Activated effector memory CD4-positive, alpha-beta T cell treated with Interleukin-2 at 50 U/mL for 16 hours (primary cell): ENCODE data around the gene KANK2.
A peak's percentile ranks its signal among the peaks of the same experiment; 100 is the strongest.

Source experiments
- DNase-seq: peaks from one replicate; pipeline ENCODE4 v3.0.0-alpha.2; 2020

KANK2 gene

DNA sequence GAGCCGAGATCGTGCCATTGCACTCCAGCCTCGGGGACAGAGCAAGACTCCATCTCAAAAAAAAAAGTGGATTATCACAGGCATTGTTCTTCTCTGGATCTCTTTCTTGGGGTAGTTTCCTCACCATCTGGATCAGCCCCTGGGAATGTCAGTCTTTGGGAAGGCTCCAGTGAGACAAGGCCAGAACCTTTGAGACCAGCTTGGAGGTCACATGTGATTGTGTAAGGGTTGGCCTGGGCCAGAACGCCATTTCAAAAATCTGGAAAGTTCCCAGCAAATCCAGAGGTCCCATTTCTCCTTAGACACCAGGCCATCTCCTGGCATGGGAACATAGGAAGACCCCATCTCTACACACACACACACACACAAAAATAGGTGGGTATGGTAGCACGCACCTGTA is 27.8 kb upstream of the KANK2 start:
- no peak for DNase-seq

DNA sequence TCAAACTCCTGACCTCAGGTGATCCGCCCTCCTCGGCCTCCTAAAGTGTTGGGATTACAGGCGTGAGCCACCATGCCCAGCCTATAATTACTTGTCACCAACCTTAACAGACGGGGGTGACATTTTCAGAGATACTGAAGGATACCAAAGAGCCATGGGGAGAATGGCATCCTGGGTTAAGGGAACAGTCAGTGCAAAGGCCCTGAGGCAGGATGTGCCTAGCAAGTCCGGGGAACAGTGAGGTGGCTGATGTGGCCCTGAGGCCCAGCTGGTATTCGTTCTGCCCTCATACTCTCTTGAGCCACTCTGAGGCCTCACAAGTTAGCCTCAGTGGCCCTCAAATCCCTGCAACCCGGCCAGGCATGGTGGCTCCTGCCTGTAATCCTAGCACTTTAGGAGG is 27.1 kb upstream of the KANK2 start:
- no peak for DNase-seq

DNA sequence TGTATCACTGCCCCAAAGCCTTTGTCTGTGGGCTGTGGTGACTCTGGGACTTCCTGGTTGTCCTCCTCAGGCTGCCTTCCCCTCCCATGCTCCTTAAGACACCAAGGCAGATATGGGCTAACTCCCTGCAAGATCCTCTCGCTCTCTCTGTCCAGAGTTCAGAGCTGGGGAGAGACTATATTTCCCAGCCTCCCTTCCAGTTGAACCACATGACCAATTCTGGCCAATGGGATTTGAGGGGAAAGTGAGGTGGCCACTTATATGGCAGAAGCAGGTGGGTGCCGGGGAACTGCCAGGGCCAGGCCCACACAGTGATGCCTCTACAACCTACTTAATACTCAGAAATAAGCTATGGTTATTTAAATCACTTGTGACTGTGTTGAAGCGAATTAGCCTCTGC is 25.9 kb upstream of the KANK2 start:
- DNase-seq = no peak

DNA sequence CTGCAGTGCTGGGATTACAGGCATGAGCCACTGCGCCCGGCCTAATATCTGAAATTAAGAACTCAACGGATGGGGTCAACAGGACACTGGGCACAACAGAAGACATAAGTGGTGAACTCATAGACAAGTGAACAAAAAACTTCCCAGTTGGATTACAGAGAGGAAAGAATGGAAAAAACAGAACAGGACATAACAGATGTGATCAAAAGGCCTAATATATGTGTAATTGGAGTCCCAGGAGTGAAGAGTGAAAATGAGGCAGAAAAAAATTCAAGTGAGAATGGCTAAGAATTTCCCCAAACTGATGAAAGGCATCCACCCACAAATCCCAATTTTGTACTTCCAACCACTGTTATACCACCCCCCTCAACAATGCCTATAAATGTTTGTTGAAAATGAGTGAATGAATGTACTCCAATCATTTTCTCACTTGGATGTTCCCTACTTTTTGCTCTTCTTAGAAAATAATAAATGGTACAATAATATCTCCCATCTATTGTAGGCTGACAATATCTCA is 23.8 kb upstream of the KANK2 start:
- DNase-seq = no peak

DNA sequence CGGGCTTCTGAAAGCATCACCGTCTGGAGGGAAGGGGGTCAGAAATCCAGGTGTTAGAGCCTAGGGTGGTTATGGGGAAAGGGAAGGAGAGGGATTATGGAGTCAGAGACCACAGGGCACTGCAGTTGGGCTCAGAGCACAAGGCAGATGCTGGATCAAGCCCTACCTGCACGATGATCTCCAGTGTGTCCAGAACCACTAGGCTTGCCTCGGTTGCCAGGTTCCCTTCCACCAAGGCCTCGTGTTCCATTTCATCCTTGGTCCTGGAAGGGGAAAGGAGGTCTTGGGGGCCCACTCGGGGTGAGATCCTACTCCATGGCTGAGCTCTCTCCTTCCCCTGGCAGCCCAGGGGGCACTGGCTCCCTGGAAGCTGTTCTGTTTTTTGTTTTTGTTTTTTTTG is 17.0 kb upstream of the KANK2 start:
- no peak for DNase-seq

DNA sequence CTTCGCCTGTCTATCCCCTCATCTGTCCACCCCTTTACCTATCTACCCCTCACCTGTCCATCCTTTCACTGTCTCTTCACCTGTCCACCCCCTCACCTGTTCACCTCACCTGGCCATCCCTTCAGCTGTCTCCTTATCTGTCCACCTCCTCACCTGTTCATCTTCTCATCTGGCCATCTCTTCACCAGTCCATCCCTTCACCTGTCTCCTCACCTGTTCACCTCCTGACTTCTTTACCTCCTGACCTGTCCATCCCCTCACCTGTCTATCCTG is 13.2 kb upstream of the KANK2 start:
- DNase-seq = no peak

DNA sequence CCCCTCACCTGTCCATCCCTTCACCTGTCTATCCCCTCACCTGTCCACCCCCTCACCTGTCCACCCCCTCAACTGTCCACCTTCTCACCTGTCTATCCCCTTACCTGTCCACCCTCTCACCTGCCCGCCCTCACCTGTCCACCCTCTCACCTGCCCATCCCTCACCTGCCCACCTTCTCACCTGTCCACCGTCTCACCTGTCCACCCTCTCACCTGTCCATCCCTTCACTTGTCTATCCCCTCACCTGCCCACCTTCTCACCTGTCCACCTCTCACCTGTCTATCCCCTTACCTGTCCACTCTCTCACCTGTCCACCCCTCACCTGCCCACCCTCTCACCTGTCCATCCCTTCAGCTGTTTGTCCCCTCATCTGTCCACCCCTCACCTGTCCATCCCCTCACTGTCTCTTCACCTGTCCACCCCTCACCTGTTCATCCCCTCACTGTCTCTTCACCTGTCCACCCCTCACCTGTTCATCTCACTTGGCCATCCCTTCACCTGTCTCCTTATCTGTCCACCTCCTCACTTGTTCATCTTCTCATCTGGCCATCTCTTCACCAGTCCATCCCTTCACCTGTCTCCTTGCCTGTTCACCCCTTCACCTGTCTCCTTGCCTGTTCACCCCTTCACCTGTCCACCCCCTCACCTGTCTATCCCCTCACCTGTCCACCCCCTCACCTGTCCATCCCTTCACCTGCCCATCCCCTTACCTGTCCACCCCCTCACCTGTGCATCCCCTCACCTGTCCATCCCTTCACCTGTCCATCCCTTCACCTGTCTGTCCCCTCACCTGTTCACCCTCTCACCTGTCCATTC is 12.7 kb upstream of the KANK2 start:
- DNase-seq = no peak

DNA sequence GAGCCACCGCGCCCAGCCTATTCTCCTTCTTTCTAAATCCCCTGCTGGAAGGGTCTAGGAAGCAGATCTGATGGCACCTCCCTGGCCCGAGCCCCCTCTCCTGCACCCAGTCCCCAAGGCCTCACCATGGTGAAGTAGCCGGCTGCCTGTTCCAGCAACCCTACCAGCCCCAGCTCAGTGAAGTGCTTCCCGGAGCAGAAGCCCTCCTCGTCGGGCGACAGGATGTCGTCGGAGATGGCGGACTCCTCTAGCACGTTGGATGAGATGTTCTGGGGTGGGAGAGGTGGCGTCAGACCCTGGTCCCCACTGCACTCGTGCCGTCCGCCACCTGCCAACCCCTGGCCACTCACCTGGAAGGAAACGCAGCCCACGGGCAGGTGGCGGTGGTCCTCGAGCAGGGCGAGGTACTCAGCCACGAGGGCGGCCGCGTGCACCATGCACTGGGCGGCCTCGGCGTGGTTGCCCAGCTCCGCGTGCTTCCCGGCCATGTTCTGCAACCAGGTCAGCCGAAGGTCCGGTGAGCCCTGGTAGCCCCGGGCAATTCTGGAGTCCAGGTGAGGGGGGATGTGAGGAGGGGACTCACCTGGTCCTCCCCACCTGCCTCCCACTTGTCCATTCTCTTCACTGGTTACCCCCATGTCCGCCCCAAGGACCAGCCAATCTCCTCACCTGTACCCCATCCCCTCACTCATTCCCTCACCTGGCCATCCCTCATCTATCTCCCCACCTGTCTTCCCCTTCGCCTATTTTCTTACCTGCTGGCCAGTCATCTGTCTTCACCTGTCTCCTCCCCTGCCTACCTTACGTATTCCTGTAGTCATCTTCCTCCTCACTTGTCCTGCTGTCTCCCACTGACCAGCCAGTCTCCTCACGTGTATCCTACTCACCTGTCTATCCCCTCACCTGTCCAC is 11.5 kb upstream of the KANK2 start:
- no peak for DNase-seq

DNA sequence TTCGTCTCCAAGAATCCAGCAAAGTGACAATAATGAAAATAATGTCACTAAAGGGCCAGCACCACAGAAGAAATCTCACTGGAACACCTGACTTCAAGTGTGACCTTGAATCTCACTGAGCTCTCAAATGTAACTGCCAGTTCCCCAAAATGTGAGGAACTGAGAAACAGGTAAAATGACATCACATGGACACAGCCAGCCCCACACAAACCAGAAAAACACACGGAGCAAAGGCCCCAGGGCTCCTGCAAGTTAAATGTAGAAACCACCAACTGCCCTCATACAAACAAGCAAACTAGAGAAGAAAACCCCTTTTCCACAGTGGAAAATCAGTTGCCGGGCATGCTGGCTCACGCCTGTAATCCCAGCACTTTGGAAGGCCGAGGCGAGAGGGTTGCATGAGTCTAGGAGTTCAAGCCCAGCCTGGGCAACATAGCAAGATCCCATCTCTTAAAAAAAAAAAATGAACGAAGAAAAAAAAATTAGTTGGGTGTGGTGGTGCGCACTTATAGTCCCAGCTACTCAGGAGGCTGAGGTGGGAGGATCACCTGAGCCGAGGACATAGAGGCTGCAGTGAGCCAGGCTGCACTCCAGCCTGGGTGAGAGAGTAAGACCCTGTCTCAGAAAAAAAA is 8.7 kb upstream of the KANK2 start:
- DNase-seq = no peak

DNA sequence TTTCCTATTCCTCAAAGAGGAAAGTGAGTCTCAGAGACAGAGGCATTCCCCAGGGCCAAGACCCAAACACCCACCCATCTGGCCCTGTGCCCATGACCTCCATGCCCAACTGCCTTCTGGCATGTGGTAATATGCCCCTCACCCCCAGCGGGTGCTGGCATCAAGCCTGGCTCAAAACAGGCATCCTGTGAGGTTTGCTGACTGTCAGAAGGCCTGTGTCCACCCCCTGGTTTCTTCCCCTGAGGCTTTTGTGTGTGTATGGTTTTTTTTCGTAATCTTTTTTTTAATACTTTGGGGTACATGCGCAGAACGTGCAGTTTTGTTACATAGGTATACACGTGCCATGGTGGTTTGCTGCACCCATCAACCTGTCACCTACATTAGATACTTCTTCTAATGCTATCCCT is 7.6 kb upstream of the KANK2 start:
- no peak for DNase-seq

DNA sequence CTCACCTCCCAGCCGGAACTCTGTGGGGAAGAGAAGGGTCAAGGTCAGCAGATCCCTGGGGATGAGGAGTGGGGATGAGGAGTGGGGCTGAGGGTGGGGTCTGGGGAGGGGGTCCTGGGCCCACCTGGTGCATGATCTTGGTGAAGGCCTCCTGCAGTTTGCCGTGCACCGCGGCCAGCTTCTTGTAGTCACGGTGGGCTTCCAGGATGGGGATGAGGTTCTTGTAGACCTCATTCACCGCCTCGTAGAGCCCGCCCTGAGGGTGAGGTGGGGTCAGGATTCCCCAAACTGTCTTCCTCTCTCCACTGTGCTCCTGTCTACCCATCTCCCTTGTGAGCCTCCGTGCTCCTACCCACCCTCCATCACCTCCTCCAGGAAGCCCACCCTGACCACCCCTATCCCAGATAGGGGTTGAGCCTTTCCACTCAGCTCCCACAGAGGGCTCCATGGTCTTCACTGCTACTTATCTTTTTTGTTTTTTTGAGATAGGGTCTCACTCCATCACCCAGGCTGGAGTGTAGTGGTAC is 6.8 kb upstream of the KANK2 start:
- DNase-seq = no peak

DNA sequence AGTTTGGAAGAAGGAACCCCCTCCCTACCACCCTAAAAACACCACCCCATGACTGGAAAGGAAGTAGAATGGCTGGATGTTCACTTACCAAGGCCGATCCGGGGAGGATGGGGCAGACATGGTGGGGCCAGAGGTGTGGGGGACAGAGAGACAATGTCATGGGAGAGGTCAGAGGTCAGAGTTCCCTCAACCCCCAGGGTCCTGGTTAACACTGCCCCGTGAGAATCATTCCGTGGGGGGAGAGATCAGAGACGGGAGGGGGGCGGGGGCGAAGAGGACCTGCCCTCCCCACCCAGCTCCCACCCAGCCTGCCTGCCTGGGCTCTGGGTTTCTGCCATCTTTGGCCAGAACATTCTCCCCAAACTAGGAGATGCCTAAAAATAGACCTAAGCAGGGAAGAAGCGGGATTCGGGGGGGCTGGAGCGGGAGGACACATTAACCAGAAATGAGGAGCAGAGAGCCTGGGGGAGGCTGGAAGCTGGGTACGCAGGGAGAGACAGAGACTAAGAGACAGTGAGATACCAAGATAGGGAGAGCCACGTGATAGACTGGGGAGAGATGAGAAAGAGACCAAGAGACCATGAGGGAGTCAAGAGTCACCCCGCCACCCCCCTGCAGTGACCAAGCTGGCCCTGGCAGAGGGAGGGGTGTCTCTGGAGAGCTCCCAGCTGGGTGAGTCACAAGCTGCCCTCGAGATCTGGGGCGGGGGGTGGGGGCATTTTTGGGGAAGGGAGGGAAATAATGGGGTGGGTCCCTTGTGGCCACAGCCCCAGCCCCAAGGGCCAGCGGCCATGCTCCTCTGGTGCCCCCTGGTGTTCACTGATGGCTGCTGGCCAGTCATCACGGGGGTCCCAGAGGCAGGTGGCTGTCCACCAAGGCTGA is 6.1 kb upstream of the KANK2 start:
- peak; percentile 7 for DNase-seq

DNA sequence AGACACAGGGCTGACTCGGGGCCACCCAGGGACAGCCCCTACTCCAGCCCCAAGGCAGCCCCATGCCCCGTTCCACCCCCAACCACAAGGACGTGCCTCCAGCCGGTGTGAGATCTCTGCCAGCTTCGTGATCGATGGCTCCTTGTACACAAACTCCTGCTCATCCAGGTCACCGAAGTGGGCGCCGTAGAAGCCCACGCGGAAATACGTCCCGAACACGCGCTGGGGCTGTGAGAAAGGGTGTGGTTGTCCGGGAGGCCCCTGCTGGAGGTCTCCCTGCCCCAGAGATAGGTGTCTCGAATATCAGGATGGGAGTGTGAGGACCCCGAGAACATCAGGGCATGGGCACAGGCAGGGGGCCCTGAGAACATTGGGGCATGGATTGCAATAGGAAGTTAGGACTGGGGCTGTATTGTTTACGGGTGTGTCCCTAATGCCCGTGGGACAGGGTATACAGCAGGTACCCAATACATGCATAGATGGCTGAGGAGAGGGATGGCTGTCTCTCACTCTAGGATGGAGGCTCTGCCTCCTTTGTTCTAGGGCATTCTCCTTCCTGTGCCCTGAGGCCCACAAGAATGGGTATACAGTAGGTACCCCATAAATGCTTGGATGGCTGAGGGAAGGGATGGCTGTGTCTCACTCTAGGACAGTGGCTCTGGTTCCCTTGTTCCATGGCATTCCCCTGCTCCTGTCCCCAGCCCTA is 5.3 kb upstream of the KANK2 start:
- DNase-seq = no peak

DNA sequence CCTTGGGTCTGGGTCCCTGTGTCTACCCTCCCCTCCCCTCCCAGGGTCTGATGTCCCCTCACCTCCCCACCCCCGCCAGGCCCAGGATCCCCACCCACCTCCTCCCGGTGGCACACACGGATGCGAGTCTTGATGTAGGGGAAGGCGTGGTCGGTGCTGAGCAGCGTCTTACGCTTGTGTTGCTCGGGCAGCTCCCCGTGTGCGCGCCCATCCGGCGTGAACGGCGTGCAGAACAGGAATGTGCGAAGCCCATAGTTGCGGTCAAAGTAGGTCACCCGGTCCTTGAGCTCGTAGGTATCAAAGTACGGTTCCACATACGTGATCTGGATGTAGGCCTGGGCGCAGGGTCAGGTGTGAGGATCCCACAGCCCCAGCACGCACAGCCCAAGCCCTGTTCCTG is 4.4 kb upstream of the KANK2 start:
- no peak for DNase-seq

DNA sequence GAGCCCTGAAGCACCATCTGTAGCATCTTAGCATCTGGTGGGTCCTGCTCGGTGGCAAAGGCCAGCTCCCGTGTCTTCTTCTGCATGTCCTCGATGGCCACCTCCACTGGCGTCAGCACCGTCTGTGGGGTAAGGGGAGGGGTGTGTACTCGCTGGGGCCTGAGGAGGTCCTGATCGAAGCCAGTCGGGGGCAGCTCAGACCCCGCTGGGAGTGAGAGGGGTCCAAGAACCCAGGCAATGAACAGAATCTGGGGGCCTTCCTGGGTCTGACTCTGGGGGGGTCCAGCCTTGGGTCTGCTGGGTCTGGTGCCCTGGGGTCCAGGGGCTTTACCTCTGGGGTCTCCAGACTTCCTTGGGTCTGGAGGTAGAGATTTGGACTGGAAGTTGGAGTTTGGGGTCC is 3.6 kb upstream of the KANK2 start:
- DNase-seq = no peak

DNA sequence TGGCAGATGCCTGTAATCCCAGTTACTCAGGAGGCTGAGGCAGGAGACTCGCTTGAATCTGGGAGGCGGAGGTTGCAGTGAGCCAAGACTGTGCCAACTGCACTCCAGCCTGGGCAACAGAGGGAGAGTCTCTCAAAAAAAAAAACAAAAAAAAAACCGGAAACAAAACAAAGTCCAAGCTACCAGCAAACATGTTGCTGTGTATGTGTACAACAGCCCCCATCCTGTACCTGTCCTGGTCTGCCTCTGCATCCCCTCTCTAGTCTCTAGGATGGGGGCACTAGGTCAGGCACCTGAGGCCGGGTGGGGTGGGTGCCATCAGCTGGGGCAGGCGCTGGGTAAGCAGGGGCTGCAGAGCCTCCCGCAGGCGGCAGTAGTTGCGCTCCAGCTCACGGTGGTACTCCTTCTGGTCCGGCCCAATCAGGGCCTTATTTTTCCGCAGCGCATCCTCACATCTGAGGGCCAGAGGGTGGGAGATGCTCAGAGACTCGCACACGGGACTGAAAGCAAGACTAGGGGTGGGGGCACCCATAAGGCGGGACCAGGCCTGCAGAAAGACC is 2.8 kb upstream of the KANK2 start:
- no peak for DNase-seq

DNA sequence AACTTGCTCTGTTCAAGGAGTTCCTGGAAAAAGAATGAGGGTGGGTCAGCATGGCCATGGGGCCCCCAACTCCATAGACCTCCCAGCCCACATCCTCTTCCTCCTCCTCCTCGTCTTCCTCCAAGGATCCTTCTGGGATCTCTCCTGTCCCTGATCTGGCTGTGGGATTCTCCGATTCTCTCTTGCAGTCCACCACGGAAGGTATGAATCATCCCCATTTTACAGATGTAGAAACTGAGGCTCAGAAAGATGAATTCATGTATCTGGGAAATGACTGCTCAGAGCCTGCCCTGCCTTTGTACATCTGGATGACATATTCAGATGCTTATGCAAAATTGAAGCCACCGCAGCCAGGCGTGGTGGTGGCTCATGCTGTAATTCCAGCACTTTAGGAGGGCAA is 2.2 kb upstream of the KANK2 start:
- DNase-seq = no peak

DNA sequence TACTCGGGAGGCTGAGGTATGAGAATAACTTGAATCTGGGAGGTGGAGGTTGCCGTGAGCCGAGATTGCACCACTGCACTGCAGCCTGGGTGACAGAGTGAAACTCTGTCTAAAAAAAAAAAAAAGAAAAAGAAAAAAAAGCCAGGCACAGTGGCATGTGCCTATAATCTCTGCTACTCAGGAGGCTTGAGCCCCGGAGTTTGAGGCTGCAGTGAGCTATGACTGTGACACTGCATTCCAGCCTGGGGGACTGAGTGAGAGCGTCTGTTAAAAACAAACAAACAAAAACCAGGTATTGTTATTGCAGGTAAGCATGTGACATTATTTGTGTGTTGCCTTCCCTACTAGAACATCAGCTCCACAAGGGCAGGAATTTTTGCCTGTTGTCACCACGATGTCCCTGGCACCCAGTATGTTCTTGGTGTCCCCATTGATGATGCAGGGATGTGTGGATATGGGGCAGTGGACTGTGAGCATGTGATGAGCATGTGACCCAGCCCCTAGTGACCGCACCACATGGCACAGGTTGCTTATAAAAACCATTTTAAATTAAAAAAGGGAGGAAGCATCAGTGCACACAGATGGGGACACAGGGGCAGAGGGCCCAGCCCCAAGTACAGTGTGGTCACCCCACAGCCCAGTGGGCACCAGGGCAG is 1.6 kb upstream of the KANK2 start:
- DNase-seq = no peak

DNA sequence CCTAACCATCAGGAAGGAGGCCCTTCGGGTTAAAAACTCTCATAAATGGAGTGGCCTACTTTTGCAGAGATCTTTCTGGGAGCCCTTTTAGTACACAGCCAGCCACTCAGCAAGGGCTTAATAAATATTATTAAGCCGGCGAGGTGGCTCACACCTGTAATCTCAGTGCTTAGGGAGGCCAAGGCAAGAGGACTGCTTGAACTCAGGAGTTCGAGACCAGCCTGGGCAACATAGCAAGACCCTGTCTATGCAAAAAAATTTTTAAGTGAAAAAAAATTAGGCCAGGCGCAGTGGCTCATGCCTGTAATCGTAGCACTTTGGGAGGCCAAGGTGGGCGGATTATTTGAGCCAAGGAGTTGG is 810 bp upstream of the KANK2 start:
- no peak for DNase-seq

DNA sequence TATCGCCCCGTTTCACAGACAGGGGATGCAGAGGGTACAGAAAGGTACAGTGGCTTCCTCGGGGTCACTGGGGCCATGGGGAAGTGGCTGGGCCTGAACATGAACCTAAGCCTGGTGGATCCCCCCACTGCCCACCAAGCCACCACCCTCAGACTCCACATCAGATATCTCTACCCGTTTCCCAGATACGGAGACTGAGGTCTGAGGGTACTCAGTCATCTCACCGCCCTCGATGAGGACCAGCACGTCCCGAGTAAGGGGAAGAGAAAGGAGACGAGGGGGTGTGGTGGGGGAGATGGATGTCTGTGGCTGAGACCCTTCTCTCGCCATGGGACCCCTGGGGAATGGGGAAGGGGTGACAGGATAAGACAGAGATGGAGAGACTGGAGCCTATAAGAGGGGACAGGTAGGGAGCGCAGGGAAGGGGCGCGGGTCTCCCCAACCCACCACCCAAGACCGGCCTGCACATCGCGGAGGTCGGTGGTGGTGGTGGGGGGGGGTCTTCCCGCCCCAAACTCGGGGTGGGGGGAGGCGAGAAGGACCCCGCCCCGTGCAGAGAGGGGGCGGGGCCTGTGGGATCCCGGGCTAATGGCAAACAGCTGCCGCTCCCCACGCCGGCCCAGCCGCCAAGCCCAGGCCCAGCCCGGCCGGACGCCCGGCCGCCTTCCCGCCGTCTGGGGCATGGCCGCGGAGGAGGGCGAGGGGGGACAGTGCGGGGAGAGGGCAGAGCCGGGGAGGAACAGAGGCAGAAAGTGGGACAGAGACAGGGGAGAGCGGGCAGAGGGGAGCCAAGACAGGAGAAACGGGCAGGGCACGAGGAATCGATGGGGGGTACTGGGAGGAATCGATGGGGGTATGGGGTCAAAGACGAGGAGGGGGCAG is 698 bp downstream of the KANK2 start:
- DNase-seq = no peak
